Measurements from ENCODE around the gene WDR45B. TPM values are rescaled to one million over a fixed set of nuclear protein-coding genes. Genes with fewer than 3 reads are reported as not detected.

Gene WDR45B
- total RNA-seq, 1 donor from 2014 or later = 75.6 TPM

- Mint-ChIP-seq H3K4me3 (ENCODE audit: unreplicated experiment) (no peak overlapping the region), H3K36me3 (ENCODE audit: unreplicated experiment) (peaks cover 2% of the 10 kb centered on the region), H3K4me1 (ENCODE audit: unreplicated experiment) (peaks cover 8% of the 10 kb centered on the region), H3K9me3 (ENCODE audit: unreplicated experiment) (no peaks in the 10 kb centered on the region), H3K27ac (ENCODE audit: unreplicated experiment) (no peak overlapping the region), H3K27me3 (ENCODE audit: unreplicated experiment) (no peaks in the 10 kb centered on the region)
- no peak for TF ChIP-seq CTCF (IDR thresholded peaks at IDR 0.05)
- no peak for DNase-seq (ENCODE audit: extremely low spot score, unreplicated experiment)
These were observed 19.9 kb upstream of the WDR45B start for GRCh38 chr17:82668024-82668630.

- Mint-ChIP-seq H3K4me3 (ENCODE audit: unreplicated experiment) (no peak overlapping the region), H3K27ac (ENCODE audit: unreplicated experiment) (no peak overlapping the region), H3K4me1 (ENCODE audit: unreplicated experiment) (peaks cover 8% of the 10 kb centered on the region), H3K36me3 (ENCODE audit: unreplicated experiment) (peaks cover 2% of the 10 kb centered on the region), H3K27me3 (ENCODE audit: unreplicated experiment) (no peaks in the 10 kb centered on the region), H3K9me3 (ENCODE audit: unreplicated experiment) (no peaks in the 10 kb centered on the region)
- TF ChIP-seq CTCF (IDR thresholded peaks at IDR 0.05) = no peak
- no peak for DNase-seq (ENCODE audit: extremely low spot score, unreplicated experiment)
These were observed 19.4 kb upstream of the WDR45B start for GRCh38 chr17:82667668-82668000.

GRCh38 chr17:82666931-82667667 is 18.9 kb upstream of the WDR45B start:
- no peak for TF ChIP-seq CTCF (IDR thresholded peaks at IDR 0.05)
- H3K27ac Mint-ChIP-seq (ENCODE audit: unreplicated experiment) = no peak overlapping the region
- no peaks in the 10 kb centered on the region for H3K9me3 Mint-ChIP-seq (ENCODE audit: unreplicated experiment)
- H3K4me1 Mint-ChIP-seq (ENCODE audit: unreplicated experiment) = peaks cover 8% of the 10 kb centered on the region
- H3K4me3 Mint-ChIP-seq (ENCODE audit: unreplicated experiment) = no peak overlapping the region
- H3K27me3 Mint-ChIP-seq (ENCODE audit: unreplicated experiment) = no peaks in the 10 kb centered on the region
- DNase-seq (ENCODE audit: extremely low spot score, unreplicated experiment) = no peak
- peaks cover 2% of the 10 kb centered on the region for H3K36me3 Mint-ChIP-seq (ENCODE audit: unreplicated experiment)

GRCh38 chr17:82665891-82666290 is 17.6 kb upstream of the WDR45B start:
- no peak overlapping the region for H3K27ac Mint-ChIP-seq (ENCODE audit: unreplicated experiment)
- H3K27me3 Mint-ChIP-seq (ENCODE audit: unreplicated experiment) = no peaks in the 10 kb centered on the region
- TF ChIP-seq CTCF (IDR thresholded peaks at IDR 0.05) = no peak
- H3K9me3 Mint-ChIP-seq (ENCODE audit: unreplicated experiment) = no peaks in the 10 kb centered on the region
- DNase-seq (ENCODE audit: extremely low spot score, unreplicated experiment) = no peak
- peaks cover 6% of the 10 kb centered on the region for H3K36me3 Mint-ChIP-seq (ENCODE audit: unreplicated experiment)
- peaks cover 8% of the 10 kb centered on the region for H3K4me1 Mint-ChIP-seq (ENCODE audit: unreplicated experiment)
- no peak overlapping the region for H3K4me3 Mint-ChIP-seq (ENCODE audit: unreplicated experiment)

GRCh38 chr17:82665217-82665616 is 17.0 kb upstream of the WDR45B start:
- DNase-seq (ENCODE audit: extremely low spot score, unreplicated experiment) = no peak
- no peak for TF ChIP-seq CTCF (IDR thresholded peaks at IDR 0.05)
- H3K4me3 Mint-ChIP-seq (ENCODE audit: unreplicated experiment) = no peak overlapping the region
- H3K36me3 Mint-ChIP-seq (ENCODE audit: unreplicated experiment) = peaks cover 9% of the 10 kb centered on the region
- H3K9me3 Mint-ChIP-seq (ENCODE audit: unreplicated experiment) = no peaks in the 10 kb centered on the region
- H3K27me3 Mint-ChIP-seq (ENCODE audit: unreplicated experiment) = no peaks in the 10 kb centered on the region
- H3K27ac Mint-ChIP-seq (ENCODE audit: unreplicated experiment) = no peak overlapping the region
- H3K4me1 Mint-ChIP-seq (ENCODE audit: unreplicated experiment) = peaks cover 8% of the 10 kb centered on the region

All from osteocyte (in vitro differentiated cells).